Measurements from ENCODE around the gene FOXP1. TPM values are rescaled to one million over a fixed set of nuclear protein-coding genes. Genes with fewer than 3 reads are reported as not detected.
"Not testable (repeated sequence)": the region's sequence is repeated elsewhere in the genome, so short reads cannot be mapped to it uniquely, and the experiment has no call there.

FOXP1 gene
- total RNA-seq, 1 donor from 2014 or later, result 107 TPM

- no peaks in the 10 kb centered on the region for H3K27me3 ChIP-seq (ENCODE audit: insufficient read depth, low read length)
- Mint-ChIP-seq H3K9me3 (ENCODE audit: unreplicated experiment) (no peaks in the 10 kb centered on the region), H3K36me3 (ENCODE audit: low read depth, unreplicated experiment) (peaks cover 23% of the 10 kb centered on the region), H3K27ac (ENCODE audit: unreplicated experiment) (peak overlapping the region; percentile 41), H3K27me3 (ENCODE audit: low read depth, unreplicated experiment) (no peaks in the 10 kb centered on the region), H3K4me3 (ENCODE audit: unreplicated experiment) (no peak overlapping the region), H3K4me1 (ENCODE audit: low read depth, unreplicated experiment) (peaks cover 54% of the 10 kb centered on the region)
- H3K36me3 ChIP-seq (ENCODE audit: insufficient read depth, low read length), result no peaks in the 10 kb centered on the region
- no peak overlapping the region for H3K4me3 ChIP-seq (ENCODE audit: insufficient read depth, low read depth, low read length)
- H3K4me1 ChIP-seq (ENCODE audit: insufficient read depth, low read length), result peaks cover 37% of the 10 kb centered on the region
- H3K27ac ChIP-seq (ENCODE audit: low read depth, low read length), result no peak overlapping the region
- H3K9me3 ChIP-seq (ENCODE audit: insufficient read depth, low read depth, low read length), result no peaks in the 10 kb centered on the region
- H3K4me2 ChIP-seq (ENCODE audit: low read length), result no peak overlapping the region
- no peak for DNase-seq (ENCODE audit: low read depth)
- no peak overlapping the region for H2AFZ ChIP-seq (ENCODE audit: low read depth, low read length)
- H4K20me1 ChIP-seq (ENCODE audit: insufficient read depth, low read length), result no peaks in the 10 kb centered on the region
- no peak overlapping the region for H3K9ac ChIP-seq (ENCODE audit: low read length)
- FAIRE-seq, result no peak
- peaks cover 95% of the 10 kb centered on the region for H3K79me2 ChIP-seq (ENCODE audit: insufficient read depth, low read length)
- no peak for TF ChIP-seq EZH2 (IDR thresholded peaks at IDR 0.05; ENCODE audit: insufficient read depth, low read length)
- TF ChIP-seq CTCF (IDR thresholded peaks at IDR 0.05; ENCODE audit: insufficient read depth, low read depth, low read length), result no peak
These were observed 52.5 kb downstream of the FOXP1 start for GRCh38 chr3:71530903-71531530.

GRCh38 chr3:71528816-71529215 lies 54.7 kb downstream of the FOXP1 start:
- Histone ChIP-seq H3K27me3 (ENCODE audit: insufficient read depth, low read length) (no peaks in the 10 kb centered on the region), H3K4me1 (ENCODE audit: insufficient read depth, low read length) (peaks cover 31% of the 10 kb centered on the region), H3K9ac (ENCODE audit: low read length) (no peak overlapping the region), H3K79me2 (ENCODE audit: insufficient read depth, low read length) (peaks cover 92% of the 10 kb centered on the region), H3K9me3 (ENCODE audit: insufficient read depth, low read depth, low read length) (no peaks in the 10 kb centered on the region), H3K27ac (ENCODE audit: low read depth, low read length) (no peak overlapping the region), H3K4me2 (ENCODE audit: low read length) (no peak overlapping the region), H4K20me1 (ENCODE audit: insufficient read depth, low read length) (no peaks in the 10 kb centered on the region), H3K4me3 (ENCODE audit: insufficient read depth, low read depth, low read length) (no peak overlapping the region), H3K36me3 (ENCODE audit: insufficient read depth, low read length) (no peaks in the 10 kb centered on the region), H2AFZ (ENCODE audit: low read depth, low read length) (no peak overlapping the region)
- Mint-ChIP-seq H3K36me3 (ENCODE audit: low read depth, unreplicated experiment) (peaks cover 18% of the 10 kb centered on the region), H3K27me3 (ENCODE audit: low read depth, unreplicated experiment) (no peaks in the 10 kb centered on the region), H3K4me3 (ENCODE audit: unreplicated experiment) (no peak overlapping the region), H3K4me1 (ENCODE audit: low read depth, unreplicated experiment) (peaks cover 49% of the 10 kb centered on the region), H3K9me3 (ENCODE audit: unreplicated experiment) (no peaks in the 10 kb centered on the region), H3K27ac (ENCODE audit: unreplicated experiment) (peak overlapping the region; percentile 1)
- TF ChIP-seq EZH2 (IDR thresholded peaks at IDR 0.05; ENCODE audit: insufficient read depth, low read length), result no peak
- no peak for TF ChIP-seq CTCF (IDR thresholded peaks at IDR 0.05; ENCODE audit: insufficient read depth, low read depth, low read length)
- DNase-seq (ENCODE audit: low read depth), result no peak
- no peak for FAIRE-seq

GRCh38 chr3:71526448-71526847 lies 57.1 kb downstream of the FOXP1 start:
- peaks cover 30% of the 10 kb centered on the region for H3K4me1 ChIP-seq (ENCODE audit: insufficient read depth, low read length)
- H4K20me1 ChIP-seq (ENCODE audit: insufficient read depth, low read length); FAIRE-seq; H3K4me3 ChIP-seq (ENCODE audit: insufficient read depth, low read depth, low read length); H3K36me3 Mint-ChIP-seq (ENCODE audit: low read depth, unreplicated experiment); H2AFZ ChIP-seq (ENCODE audit: low read depth, low read length); H3K27ac ChIP-seq (ENCODE audit: low read depth, low read length); H3K4me2 ChIP-seq (ENCODE audit: low read length); H3K9me3 ChIP-seq (ENCODE audit: insufficient read depth, low read depth, low read length); H3K9me3 Mint-ChIP-seq (ENCODE audit: unreplicated experiment); H3K4me3 Mint-ChIP-seq (ENCODE audit: unreplicated experiment); H3K36me3 ChIP-seq (ENCODE audit: insufficient read depth, low read length); H3K27me3 ChIP-seq (ENCODE audit: insufficient read depth, low read length); H3K9ac ChIP-seq (ENCODE audit: low read length); H3K27me3 Mint-ChIP-seq (ENCODE audit: low read depth, unreplicated experiment): not testable (repeated sequence)
- peaks cover 59% of the 10 kb centered on the region for H3K4me1 Mint-ChIP-seq (ENCODE audit: low read depth, unreplicated experiment)
- H3K27ac Mint-ChIP-seq (ENCODE audit: unreplicated experiment), result peak overlapping the region; percentile 43
- H3K79me2 ChIP-seq (ENCODE audit: insufficient read depth, low read length), result peaks cover 93% of the 10 kb centered on the region
- DNase-seq (ENCODE audit: low read depth), result peak; percentile 58

Data from astrocyte (in vitro differentiated cells and primary cell).